A549 (cell line): ENCODE data around the gene ZFHX3. TPM values are rescaled to one million over a fixed set of nuclear protein-coding genes. Genes with fewer than 3 reads are reported as not detected.

Experiments
- ATAC-seq, 2 experiments: fragments of 200-7000 bp in 1 of 2; fragments of >200 bp in 1 of 2; cut with Nextera tagmentation in 1 of 2; cut with Tn5 transposase in 1 of 2; 3 replicates each; pipeline versions ENCODE4 v1.8.0 to v1.9.1; 2018 to 2020; ENCODE audit warnings: mild to moderate bottlenecking in 1 of 2, moderate library complexity in 1 of 2
- CTCF ChIA-PET: fragments of 300-600 bp; sonication (Branson Sonifier 250); formaldehyde crosslinking; extraction: SDS; loops from one replicate; lab custom pipeline; 2021; ENCODE audit warnings: antibody characterized with exemption, inconsistent platforms; lab: Yijun Ruan, JAX
- POLR2A ChIA-PET: fragments of 350-600 bp; formaldehyde crosslinking; extraction: SDS; loops from one replicate; lab custom pipeline; 2021; ENCODE audit warnings: antibody characterized with exemption, inconsistent platforms; lab: Yijun Ruan, JAX
- DNase-seq, 2 experiments: peaks; one replicate each; pipeline versions ENCODE4 v3.0.0 to v3.0.0-alpha.2; 2011 to 2016; ENCODE audit warnings: low read depth in 1 of 2, low spot score in 1 of 2
- FAIRE-seq: peaks from 2 replicates; lab custom pipeline; 2011; peaks lifted over from hg19 to GRCh38; lab: Jason Lieb, UNC
- H3K27ac ChIP-seq, 2 experiments: fragments of >200 bp; sonication (Bioruptor Twin); formaldehyde crosslinking; 3 replicates each; pipeline ENCODE4 v1.5.1; 2016 to 2017
- H3K4me1 ChIP-seq: fragments of >200 bp; sonication (Bioruptor Twin); formaldehyde crosslinking; 3 replicates; pipeline ENCODE4 v1.6.1; 2016
- H3K4me2 ChIP-seq: fragments of >200 bp; sonication (Bioruptor Twin); formaldehyde crosslinking; 3 replicates; pipeline ENCODE4 v1.6.1; 2016
- H3K4me3 ChIP-seq: fragments of >200 bp; sonication (Bioruptor Twin); formaldehyde crosslinking; 3 replicates; pipeline ENCODE4 v1.5.1; 2016
- H3K9me3 ChIP-seq: fragments of >200 bp; sonication (Bioruptor Twin); formaldehyde crosslinking; 3 replicates; pipeline ENCODE4 v1.6.1; 2016
- BHLHE40 ChIP-seq: IDR thresholded peaks from 2 replicates; pipeline ENCODE4 v1.6.1; 2012; ENCODE audit warnings: low read depth, low read length, inconsistent platforms
- CEBPB ChIP-seq, 2 experiments: fragments of >200 bp in 1 of 2; sonication (Bioruptor Twin) in 1 of 2; formaldehyde crosslinking in 1 of 2; IDR thresholded peaks; 2 replicates each; pipeline ENCODE4 v1.6.1; 2012 to 2016
- CHD2 ChIP-seq: fragments of 150-350 bp; IDR thresholded peaks from 2 replicates; pipeline ENCODE4 v1.6.1; 2014; ENCODE audit warnings: low read length; ENCODE audit not compliant: partially characterized antibody
- CHD4 ChIP-seq: fragments of 200-600 bp; sonication (generic); IDR thresholded peaks from 2 replicates; pipeline ENCODE4 v1.6.1; 2016; ENCODE audit warnings: antibody characterized with exemption, mild to moderate bottlenecking, borderline replicate concordance
- EP300 ChIP-seq, 2 experiments: fragments of >200 bp; sonication (Bioruptor Twin); formaldehyde crosslinking; IDR thresholded peaks; 2 replicates in 1 of 2; 3 replicates in 1 of 2; pipeline ENCODE4 v1.6.1; 2016 to 2017
- ESRRA ChIP-seq: fragments of 150-350 bp; IDR thresholded peaks from 2 replicates; pipeline ENCODE4 v1.6.1; 2014; ENCODE audit warnings: mild to moderate bottlenecking, low read length, borderline replicate concordance
- FOSB ChIP-seq: fragments of 250-450 bp; sonication (Bioruptor Pico); IDR thresholded peaks from 2 replicates; pipeline ENCODE4 v1.5.0; 2020; ENCODE audit warnings: mild to moderate bottlenecking, moderate library complexity
- FOSL2 ChIP-seq, 2 experiments: fragments of 450-650 bp in 1 of 2; fragments of >200 bp in 1 of 2; sonication (Bioruptor Twin) in 1 of 2; formaldehyde crosslinking; IDR thresholded peaks; 2 replicates each; pipeline versions ENCODE4 v1.5.0 to v1.6.1; 2016 to 2020; ENCODE audit warnings: mild to moderate bottlenecking in 1 of 2, moderate library complexity in 1 of 2
- GATA3 ChIP-seq: IDR thresholded peaks from 2 replicates; pipeline ENCODE4 v1.6.1; 2012; ENCODE audit warnings: borderline replicate concordance
- HOXA7 ChIP-seq: fragments of 250-450 bp; sonication (Bioruptor Pico); IDR thresholded peaks from 2 replicates; pipeline ENCODE4 v1.5.0; 2020; ENCODE audit warnings: mild to moderate bottlenecking, moderate library complexity
- KDM1A ChIP-seq: fragments of 200-600 bp; sonication (generic); IDR thresholded peaks from 2 replicates; pipeline ENCODE4 v1.6.1; 2016; ENCODE audit warnings: low read depth, mild to moderate bottlenecking
- KDM5A ChIP-seq: fragments of 200-600 bp; sonication (generic); IDR thresholded peaks from 2 replicates; pipeline ENCODE4 v1.6.1; 2016; ENCODE audit warnings: antibody characterized with exemption, mild to moderate bottlenecking
- MAFK ChIP-seq: fragments of 450-650 bp; IDR thresholded peaks from 2 replicates; pipeline ENCODE4 v1.6.1; 2014; ENCODE audit not compliant: partially characterized antibody
- MYC ChIP-seq: IDR thresholded peaks from 2 replicates; pipeline ENCODE4 v1.6.1; 2012; ENCODE audit warnings: mild to moderate bottlenecking, inconsistent platforms, low read length, improper control_type of control experiment, borderline replicate concordance
- POLR2A ChIP-seq: IDR thresholded peaks from 2 replicates; pipeline ENCODE4 v1.6.1; 2012; ENCODE audit warnings: mild to moderate bottlenecking, low read length
- POLR2AphosphoS2 ChIP-seq: conservative IDR thresholded peaks from 2 replicates; pipeline ENCODE4 v1.6.1; 2012; ENCODE audit warnings: low read length, improper control_type of control experiment, inconsistent platforms
- RAD21 ChIP-seq, 2 experiments: fragments of >200 bp in 1 of 2; sonication (Bioruptor Twin) in 1 of 2; formaldehyde crosslinking in 1 of 2; IDR thresholded peaks in 1 of 2; conservative IDR thresholded peaks in 1 of 2; 2 replicates in 1 of 2; 3 replicates in 1 of 2; pipeline ENCODE4 v1.6.1; 2012 to 2018; ENCODE audit warnings: inconsistent platforms in 1 of 2
- RARB ChIP-seq: fragments of 250-450 bp; sonication (Bioruptor Pico); IDR thresholded peaks from 2 replicates; pipeline ENCODE4 v1.8.0; 2021; ENCODE audit warnings: mild to moderate bottlenecking, moderate library complexity
- SMC3 ChIP-seq: fragments of >200 bp; sonication (Bioruptor Twin); formaldehyde crosslinking; IDR thresholded peaks from 3 replicates; pipeline ENCODE4 v1.6.1; 2018; ENCODE audit warnings: inconsistent platforms
- SREBF2 ChIP-seq: fragments of 450-650 bp; IDR thresholded peaks from 2 replicates; pipeline ENCODE4 v1.6.1; 2014; ENCODE audit warnings: mild to moderate bottlenecking, moderate library complexity
- TP53 ChIP-seq: fragments of 250-450 bp; sonication (Bioruptor Pico); IDR thresholded peaks from 2 replicates; pipeline ENCODE4 v1.5.0; 2021; ENCODE audit warnings: mild to moderate bottlenecking, moderate library complexity
- ZFP36 ChIP-seq: fragments of 450-650 bp; IDR thresholded peaks from 2 replicates; pipeline ENCODE4 v1.6.1; 2014; ENCODE audit warnings: borderline replicate concordance; ENCODE audit not compliant: partially characterized antibody
- WGBS: methylation state at CpG from one replicate; pipeline ENCODE4 v1.1.6; 2017; ENCODE audit errors: missing lambda C conversion rate; 5-methylcytosine and 5-hydroxymethylcytosine counted together
- polyA plus RNA-seq, 4 experiments: library from polyadenylated mRNA; depleted of rRNA in 3 of 4; stranded (reverse); fragments of >200 nt; fragmentation: RNase III in 1 of 4; extraction: RNeasy Plus Mini Kit Qiagen cat#74134 plus additional on column Dnase treatment in 1 of 4; gene quantifications; 2 replicates in 3 of 4; 3 replicates in 1 of 4; pipeline ENCODE4 v1.2.3, GENCODE V29; 2011 to 2017
- TF ChIP-seq, protein P1 (sequence below): fragments of 200-600 bp; sonication (generic); IDR thresholded peaks from 2 replicates; pipeline ENCODE4 v1.6.1; 2016; ENCODE audit warnings: antibody characterized with exemption, mild to moderate bottlenecking, moderate library complexity
- TF ChIP-seq, protein P2 (sequence below): IDR thresholded peaks from 2 replicates; pipeline ENCODE4 v1.6.1; 2012; ENCODE audit warnings: low read depth, borderline replicate concordance
- TF ChIP-seq, protein P3 (sequence below): fragments of 450-650 bp; IDR thresholded peaks from 2 replicates; pipeline ENCODE4 v1.6.1; 2014; ENCODE audit warnings: antibody characterized with exemption
- TF ChIP-seq, protein P4 (sequence below): fragments of >200 bp; sonication (Bioruptor Twin); formaldehyde crosslinking; IDR thresholded peaks from 2 replicates; pipeline ENCODE4 v1.6.1; 2016
- TF ChIP-seq, protein P5 (sequence below): fragments of 250-450 bp; sonication (Bioruptor Pico); IDR thresholded peaks from 2 replicates; pipeline ENCODE4 v1.5.0; 2020; ENCODE audit warnings: low read depth, mild to moderate bottlenecking, moderate library complexity
- TF ChIP-seq, protein P6 (sequence below): fragments of >200 bp; sonication (Bioruptor Twin); formaldehyde crosslinking; IDR thresholded peaks from 3 replicates; pipeline ENCODE4 v1.6.1; 2016

The ZFHX3 gene
- polyA plus RNA-seq, 2 of the 4 experiments (the other 2 are of a cell fraction), result 3.9 to 6.5 TPM

DNA sequence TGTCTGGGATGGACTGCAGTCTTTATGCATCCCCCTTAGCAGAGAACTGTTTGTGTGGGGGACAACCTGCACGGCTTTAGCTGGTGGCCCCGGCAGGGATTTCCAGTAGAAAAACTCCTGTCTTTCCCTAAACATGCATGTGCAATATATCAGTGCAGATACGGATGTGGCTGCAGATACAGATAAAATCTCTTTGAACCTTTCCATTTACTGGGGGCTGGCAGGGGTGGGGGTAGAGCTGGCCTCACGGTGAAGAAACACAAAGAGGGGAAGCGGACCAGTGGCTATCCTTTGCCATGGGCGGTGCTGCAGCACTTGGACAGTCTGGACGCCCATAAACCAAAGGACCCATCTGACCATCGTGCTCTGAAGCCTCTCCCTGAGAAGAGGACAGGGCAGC is 201.3 kb downstream of the ZFHX3 start:
- Histone ChIP-seq H3K4me2 (peak overlapping the region; percentile 99; the same call in 1 of the 3 replicates), H3K9me3 (no peaks in the 10 kb centered on the region), H3K27ac (peak overlapping the region; percentile 97 to 100; a peak in 4 of 6 replicates), H3K4me3 (no peak overlapping the region), H3K4me1 (peaks cover 53% of the 10 kb centered on the region)
- FAIRE-seq, result no peak
- ATAC-seq, result no peak
- ChIA-PET POLR2A (no interaction called here), CTCF (interaction anchor here (0.9 to 8.0 kb wide), 17 partner anchors 8 to 344 kb away, joined by 3 to 90 read pairs (median 4); partner anchors contain the start of gene ZFHX3)
- no peak for DNase-seq
- TF ChIP-seq KDM1A (no peak), HOXA7 (CRISPR knock-in tag) (no peak), POLR2AphosphoS2 (no peak), KDM5A (no peak), CEBPB (IDR thresholded peaks at IDR 0.05) (no peak), ZFP36 (no peak), ESRRA (no peak), FOSB (CRISPR knock-in tag) (no peak), CHD4 (no peak), RAD21 (conservative IDR thresholded peaks at IDR 0.05 in 1 of 2, IDR thresholded peaks at IDR 0.05 in 1 of 2) (no peak), SMC3 (no peak), POLR2A (no peak), MYC (no peak), TP53 (CRISPR knock-in tag) (no peak)
- TF ChIP-seq, protein P1, sequence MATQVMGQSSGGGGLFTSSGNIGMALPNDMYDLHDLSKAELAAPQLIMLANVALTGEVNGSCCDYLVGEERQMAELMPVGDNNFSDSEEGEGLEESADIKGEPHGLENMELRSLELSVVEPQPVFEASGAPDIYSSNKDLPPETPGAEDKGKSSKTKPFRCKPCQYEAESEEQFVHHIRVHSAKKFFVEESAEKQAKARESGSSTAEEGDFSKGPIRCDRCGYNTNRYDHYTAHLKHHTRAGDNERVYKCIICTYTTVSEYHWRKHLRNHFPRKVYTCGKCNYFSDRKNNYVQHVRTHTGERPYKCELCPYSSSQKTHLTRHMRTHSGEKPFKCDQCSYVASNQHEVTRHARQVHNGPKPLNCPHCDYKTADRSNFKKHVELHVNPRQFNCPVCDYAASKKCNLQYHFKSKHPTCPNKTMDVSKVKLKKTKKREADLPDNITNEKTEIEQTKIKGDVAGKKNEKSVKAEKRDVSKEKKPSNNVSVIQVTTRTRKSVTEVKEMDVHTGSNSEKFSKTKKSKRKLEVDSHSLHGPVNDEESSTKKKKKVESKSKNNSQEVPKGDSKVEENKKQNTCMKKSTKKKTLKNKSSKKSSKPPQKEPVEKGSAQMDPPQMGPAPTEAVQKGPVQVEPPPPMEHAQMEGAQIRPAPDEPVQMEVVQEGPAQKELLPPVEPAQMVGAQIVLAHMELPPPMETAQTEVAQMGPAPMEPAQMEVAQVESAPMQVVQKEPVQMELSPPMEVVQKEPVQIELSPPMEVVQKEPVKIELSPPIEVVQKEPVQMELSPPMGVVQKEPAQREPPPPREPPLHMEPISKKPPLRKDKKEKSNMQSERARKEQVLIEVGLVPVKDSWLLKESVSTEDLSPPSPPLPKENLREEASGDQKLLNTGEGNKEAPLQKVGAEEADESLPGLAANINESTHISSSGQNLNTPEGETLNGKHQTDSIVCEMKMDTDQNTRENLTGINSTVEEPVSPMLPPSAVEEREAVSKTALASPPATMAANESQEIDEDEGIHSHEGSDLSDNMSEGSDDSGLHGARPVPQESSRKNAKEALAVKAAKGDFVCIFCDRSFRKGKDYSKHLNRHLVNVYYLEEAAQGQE, result no peak
- TF ChIP-seq, protein P2, sequence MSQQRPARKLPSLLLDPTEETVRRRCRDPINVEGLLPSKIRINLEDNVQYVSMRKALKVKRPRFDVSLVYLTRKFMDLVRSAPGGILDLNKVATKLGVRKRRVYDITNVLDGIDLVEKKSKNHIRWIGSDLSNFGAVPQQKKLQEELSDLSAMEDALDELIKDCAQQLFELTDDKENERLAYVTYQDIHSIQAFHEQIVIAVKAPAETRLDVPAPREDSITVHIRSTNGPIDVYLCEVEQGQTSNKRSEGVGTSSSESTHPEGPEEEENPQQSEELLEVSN, result no peak
- TF ChIP-seq, protein P3, sequence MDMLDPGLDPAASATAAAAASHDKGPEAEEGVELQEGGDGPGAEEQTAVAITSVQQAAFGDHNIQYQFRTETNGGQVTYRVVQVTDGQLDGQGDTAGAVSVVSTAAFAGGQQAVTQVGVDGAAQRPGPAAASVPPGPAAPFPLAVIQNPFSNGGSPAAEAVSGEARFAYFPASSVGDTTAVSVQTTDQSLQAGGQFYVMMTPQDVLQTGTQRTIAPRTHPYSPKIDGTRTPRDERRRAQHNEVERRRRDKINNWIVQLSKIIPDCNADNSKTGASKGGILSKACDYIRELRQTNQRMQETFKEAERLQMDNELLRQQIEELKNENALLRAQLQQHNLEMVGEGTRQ, result no peak
- TF ChIP-seq, protein P4, sequence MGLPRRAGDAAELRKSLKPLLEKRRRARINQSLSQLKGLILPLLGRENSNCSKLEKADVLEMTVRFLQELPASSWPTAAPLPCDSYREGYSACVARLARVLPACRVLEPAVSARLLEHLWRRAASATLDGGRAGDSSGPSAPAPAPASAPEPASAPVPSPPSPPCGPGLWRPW, result no peak
- TF ChIP-seq, protein P5, sequence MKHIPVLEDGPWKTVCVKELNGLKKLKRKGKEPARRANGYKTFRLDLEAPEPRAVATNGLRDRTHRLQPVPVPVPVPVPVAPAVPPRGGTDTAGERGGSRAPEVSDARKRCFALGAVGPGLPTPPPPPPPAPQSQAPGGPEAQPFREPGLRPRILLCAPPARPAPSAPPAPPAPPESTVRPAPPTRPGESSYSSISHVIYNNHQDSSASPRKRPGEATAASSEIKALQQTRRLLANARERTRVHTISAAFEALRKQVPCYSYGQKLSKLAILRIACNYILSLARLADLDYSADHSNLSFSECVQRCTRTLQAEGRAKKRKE (CRISPR knock-in tag), result no peak
- TF ChIP-seq, all 56 proteins: peak for 0
- 86% methylated on average over 8 of the region's 8 CpGs for WGBS

DNA sequence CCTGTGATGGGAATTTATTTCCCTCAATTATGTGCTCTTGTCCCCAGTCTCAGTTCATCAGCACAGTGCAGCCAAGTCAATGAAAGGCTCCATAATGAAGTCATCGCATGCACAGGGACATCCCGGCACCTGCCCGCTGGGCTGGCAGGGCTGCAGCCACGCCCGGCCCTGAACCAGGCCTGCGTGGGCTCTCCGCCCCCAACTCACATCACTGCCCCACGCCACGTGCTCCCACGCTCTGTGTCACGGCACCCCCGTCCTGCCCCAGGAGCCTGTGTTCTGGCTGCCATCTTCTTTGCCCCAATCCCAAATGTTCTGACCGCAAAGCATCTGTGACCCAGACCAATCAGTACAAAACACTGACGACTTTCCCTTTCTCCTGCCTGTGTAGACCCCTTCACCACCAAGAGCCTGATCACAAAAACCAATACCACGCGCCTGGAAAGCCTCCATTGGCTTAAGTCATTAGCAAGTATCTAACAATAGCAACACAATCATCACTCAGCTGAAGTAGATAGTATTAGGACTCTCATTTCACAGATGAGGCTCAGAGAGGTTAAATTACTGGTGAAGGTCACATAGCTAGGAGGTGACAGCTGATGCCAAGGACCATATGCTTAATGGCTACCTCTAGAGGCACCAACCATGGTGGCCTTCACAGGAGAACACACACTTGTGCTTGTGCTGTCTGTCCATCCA is 202.5 kb downstream of the ZFHX3 start:
- FAIRE-seq (no peak), DNase-seq (no peak), ATAC-seq (no peak)
- ChIA-PET POLR2A (no interaction called here), CTCF (interaction anchor here (0.6 to 8.0 kb wide), 6 partner anchors 8 to 211 kb away, joined by 3 to 90 read pairs (median 4); partner anchors contain the start of gene ZFHX3)
- H3K4me3 ChIP-seq, result no peak overlapping the region
- H3K4me1 ChIP-seq, result peaks cover 51% of the 10 kb centered on the region
- H3K27ac ChIP-seq, result peak overlapping the region; percentile 97 to 100; a peak in 3 of 6 replicates
- H3K9me3 ChIP-seq, result no peaks in the 10 kb centered on the region
- WGBS, result 96% methylated on average over 15 of the region's 16 CpGs
- TF ChIP-seq MYC (no peak), BHLHE40 (no peak), FOSL2 (IDR thresholded peaks at IDR 0.05) (no peak), FOSL2 (CRISPR knock-in tag; IDR thresholded peaks at IDR 0.05) (no peak), MAFK (no peak), SREBF2 (no peak), HOXA7 (CRISPR knock-in tag) (no peak), TP53 (CRISPR knock-in tag) (no peak), CHD2 (no peak), EP300 (IDR thresholded peaks at IDR 0.05) (no peak), POLR2AphosphoS2 (no peak), GATA3 (no peak), ESRRA (no peak), RARB (CRISPR knock-in tag) (no peak), CHD4 (no peak), SMC3 (no peak)
- TF ChIP-seq, protein P6, sequence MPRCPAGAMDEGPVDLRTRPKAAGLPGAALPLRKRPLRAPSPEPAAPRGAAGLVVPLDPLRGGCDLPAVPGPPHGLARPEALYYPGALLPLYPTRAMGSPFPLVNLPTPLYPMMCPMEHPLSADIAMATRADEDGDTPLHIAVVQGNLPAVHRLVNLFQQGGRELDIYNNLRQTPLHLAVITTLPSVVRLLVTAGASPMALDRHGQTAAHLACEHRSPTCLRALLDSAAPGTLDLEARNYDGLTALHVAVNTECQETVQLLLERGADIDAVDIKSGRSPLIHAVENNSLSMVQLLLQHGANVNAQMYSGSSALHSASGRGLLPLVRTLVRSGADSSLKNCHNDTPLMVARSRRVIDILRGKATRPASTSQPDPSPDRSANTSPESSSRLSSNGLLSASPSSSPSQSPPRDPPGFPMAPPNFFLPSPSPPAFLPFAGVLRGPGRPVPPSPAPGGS, result no peak
- no peak overlapping the region for H3K4me2 ChIP-seq
